Hepatic stellate cell (primary cell): ENCODE results near the gene NBPF26.
"Not testable (repeated sequence)": the region's sequence is repeated elsewhere in the genome, so short reads cannot be mapped to it uniquely, and the experiment has no call there.

Experiments
- DNase-seq: peaks from one replicate; pipeline ENCODE4 v3.0.0; 2011; ENCODE audit warnings: low spot score

Gene NBPF26

GRCh38 chr1:120858144-120858543 lies 134.4 kb downstream of the NBPF26 start:
- DNase-seq = not testable (repeated sequence)

- DNase-seq = not testable (repeated sequence)
Measured at GRCh38 chr1:120859615-120860234, 136.0 kb downstream of the NBPF26 start.

GRCh38 chr1:120878206-120878605 lies 154.5 kb downstream of the NBPF26 start:
- not testable (repeated sequence) for DNase-seq

GRCh38 chr1:120880056-120880455 lies 156.3 kb downstream of the NBPF26 start:
- DNase-seq = not testable (repeated sequence)

- DNase-seq = not testable (repeated sequence)
Measured at GRCh38 chr1:120881934-120882333, 158.2 kb downstream of the NBPF26 start.
